GM10266 (cell line): ENCODE results near the gene ARMC6.
"Not testable (repeated sequence)": the region's sequence is repeated elsewhere in the genome, so short reads cannot be mapped to it uniquely, and the experiment has no call there.

Source experiments
- DNase-seq: peaks from one replicate; pipeline ENCODE4 v3.0.0; 2012; ENCODE audit errors: extremely low spot score
- TF ChIP-seq, protein P1 (sequence below): IDR thresholded peaks from 2 replicates; pipeline ENCODE4 v1.5.1; 2012; ENCODE audit warnings: mild to moderate bottlenecking, low read depth; ENCODE audit not compliant: control insufficient read depth, insufficient read depth; ENCODE audit errors: missing control alignments

The ARMC6 gene

DNA sequence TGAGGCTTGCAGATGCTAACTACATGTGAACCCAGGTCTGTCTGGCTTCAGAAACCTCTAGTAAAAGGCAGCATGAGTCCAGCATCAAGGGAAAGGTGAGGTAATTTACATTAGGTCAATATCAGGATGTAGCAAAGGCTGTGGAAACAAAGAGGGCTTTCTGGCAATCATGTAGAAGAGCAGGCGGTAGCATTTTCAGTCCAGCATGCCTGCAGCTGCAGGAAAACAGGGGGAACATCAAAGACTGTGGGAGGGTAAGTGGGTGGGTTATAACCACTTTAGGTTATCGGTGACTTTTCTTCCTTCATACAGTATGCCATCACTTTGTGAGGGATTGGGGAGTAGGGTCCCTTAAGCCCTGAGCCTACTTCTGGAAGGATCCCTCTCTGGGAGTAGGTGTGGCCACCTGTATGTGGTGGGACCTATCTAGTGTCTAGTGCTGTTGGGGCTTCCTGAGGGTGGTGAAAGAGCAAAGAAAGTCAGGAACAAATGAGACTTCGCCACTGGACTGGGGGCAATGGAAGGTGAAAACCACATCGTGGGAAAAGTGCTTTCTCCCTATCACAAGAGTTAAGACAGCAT is 10.9 kb upstream of the ARMC6 start:
- DNase-seq = no peak
- TF ChIP-seq, protein P1, sequence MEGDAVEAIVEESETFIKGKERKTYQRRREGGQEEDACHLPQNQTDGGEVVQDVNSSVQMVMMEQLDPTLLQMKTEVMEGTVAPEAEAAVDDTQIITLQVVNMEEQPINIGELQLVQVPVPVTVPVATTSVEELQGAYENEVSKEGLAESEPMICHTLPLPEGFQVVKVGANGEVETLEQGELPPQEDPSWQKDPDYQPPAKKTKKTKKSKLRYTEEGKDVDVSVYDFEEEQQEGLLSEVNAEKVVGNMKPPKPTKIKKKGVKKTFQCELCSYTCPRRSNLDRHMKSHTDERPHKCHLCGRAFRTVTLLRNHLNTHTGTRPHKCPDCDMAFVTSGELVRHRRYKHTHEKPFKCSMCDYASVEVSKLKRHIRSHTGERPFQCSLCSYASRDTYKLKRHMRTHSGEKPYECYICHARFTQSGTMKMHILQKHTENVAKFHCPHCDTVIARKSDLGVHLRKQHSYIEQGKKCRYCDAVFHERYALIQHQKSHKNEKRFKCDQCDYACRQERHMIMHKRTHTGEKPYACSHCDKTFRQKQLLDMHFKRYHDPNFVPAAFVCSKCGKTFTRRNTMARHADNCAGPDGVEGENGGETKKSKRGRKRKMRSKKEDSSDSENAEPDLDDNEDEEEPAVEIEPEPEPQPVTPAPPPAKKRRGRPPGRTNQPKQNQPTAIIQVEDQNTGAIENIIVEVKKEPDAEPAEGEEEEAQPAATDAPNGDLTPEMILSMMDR = no peak

DNA sequence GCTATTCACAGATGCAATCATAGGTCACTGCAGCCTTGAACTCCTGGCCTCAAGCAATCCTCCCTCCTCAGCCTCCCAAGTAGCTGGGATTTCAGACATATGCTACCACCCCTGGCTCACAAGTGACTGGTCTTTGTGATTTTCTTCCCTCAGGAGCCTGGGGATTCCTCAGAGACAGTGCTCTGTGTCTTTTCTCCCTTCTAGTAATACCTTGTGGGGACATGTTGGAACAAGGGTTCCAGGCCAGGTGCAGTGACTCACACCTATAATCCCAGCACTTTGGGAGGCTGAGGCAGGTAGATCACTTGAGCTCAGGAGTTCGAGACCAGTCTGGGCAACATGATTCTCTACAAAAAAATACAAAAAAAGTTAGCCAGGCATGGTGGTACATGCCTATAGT is 10.0 kb upstream of the ARMC6 start:
- not testable (repeated sequence) for DNase-seq

DNA sequence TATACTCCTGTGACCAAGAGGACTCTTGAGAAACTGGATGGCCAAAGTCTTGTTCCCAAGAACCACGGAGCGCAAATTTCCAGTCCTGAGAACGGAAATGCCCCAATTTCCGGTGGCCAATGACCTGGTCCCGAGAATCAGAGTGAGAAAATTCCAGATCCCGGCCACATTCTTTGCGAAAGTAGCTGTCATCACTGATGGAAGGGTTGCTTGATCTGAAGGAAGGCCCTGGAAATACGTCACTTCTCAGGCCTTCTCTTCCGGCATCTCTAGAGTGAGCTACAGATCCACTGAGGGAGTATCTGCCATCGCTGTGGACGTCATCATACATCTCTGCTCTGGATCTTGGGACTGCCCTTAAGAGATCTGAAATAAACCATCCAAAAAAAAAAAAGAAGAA is 7.5 kb upstream of the ARMC6 start:
- no peak for DNase-seq
- TF ChIP-seq, protein P1 = no peak

DNA sequence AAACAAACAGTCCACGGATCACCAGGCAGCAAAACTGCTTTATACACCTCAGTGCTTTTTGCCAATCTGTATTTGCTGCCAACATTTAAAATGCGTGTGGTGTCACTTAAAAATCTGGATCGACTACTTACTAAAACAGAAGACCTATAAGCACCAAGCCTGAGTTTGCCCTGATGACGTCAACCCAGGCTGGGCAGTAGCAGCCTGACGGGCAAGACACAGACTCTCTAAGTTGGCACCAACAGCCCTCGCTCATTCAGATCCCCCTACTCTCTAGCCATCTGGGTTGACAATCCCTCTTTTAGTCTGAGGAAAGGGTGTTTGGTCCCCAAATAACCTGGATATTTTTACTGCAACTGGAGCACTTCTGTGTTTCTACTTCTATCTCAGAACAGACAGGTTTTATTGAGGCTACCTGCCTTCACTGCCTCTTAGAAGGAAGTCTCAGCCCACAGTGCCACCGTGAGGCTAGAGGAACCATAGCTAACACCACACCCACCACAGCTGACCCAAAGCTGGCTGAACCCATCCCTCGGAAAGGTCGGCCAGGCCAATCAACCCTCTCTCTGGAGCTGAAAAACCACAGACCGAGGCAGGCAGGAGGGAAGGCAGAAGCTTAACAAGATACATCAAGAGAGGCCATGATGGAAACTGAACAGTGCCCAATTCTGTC is 7.0 kb upstream of the ARMC6 start:
- TF ChIP-seq, protein P1 = no peak
- DNase-seq = no peak

DNA sequence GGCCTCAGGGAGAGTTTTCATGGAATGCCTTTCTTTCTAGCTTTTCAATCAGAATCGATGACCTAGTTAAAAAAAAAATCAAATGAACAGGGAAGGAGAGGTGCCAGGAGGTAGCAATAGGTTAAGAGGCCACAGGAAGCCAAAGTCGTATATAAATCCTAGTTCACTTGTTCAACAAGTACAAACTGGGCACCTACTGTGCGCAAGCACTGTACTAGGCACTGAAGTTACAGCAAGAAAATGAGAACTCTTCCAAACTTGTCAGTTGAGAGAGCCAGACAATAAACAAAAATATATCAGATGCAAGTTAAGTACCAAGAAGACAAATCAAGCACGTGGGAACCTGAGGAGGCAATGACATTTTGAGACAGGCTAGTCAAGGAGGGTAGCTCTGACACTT is 6.2 kb upstream of the ARMC6 start:
- DNase-seq = no peak
- TF ChIP-seq, protein P1 = no peak

DNA sequence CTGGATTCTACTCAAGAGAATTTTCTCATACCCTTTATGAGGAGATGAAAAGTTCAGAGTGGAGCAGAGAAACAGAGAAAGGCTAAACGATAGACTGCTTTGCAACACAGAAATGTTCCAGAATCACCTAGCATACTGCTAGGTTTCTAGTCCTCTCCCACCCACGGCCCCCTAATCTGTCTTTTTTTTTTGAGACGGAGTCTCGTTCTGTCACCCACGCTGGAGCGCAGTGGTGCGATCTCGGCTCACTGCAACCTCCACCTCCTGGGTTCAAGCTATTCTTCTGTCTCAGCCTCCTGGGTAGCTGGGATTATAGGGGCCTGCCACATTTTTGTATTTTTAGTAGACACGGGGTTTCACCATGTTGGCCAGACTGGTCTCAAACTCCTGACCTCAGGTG is 4.9 kb upstream of the ARMC6 start:
- TF ChIP-seq, protein P1 = no peak

DNA sequence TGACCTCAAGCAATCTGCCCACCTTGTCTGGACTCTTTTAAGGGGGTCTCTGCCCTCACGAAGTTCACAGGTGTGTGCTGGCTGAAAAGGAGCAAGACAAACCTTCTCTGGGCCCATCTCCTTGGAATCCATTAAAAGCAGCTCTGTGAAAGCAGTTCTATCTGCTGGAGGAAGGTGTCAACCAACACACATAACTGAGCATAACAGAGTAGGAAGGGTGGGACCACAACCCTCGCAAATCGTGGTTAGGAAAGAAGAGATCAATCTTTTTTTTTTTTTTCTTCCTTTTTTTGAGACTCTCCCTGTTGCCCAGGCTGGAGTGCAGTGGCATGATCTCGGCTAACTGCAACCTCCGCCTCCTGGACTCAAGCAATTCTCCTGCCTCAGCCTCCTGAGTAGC is 1.5 kb upstream of the ARMC6 start:
- TF ChIP-seq, protein P1 = no peak
- DNase-seq = no peak

More for the DNA sequence above, 4.9 kb upstream of the ARMC6 start:
- DNase-seq = no peak
